GM19043 (cell line): ENCODE results near the gene HELZ.
"Not testable (repeated sequence)": the region's sequence is repeated elsewhere in the genome, so short reads cannot be mapped to it uniquely, and the experiment has no call there.

Experiments used
- ATAC-seq: cut with Tn5 transposase; IDR thresholded peaks from one replicate; pipeline ENCODE4 v1.9.1; 2021; ENCODE audit warnings: low read depth; ENCODE audit not compliant: unreplicated experiment

The HELZ gene

GRCh38 chr17:67123699-67124098, 121.3 kb downstream of the HELZ start:
- ATAC-seq, result no peak

GRCh38 chr17:67121316-67121891, 123.6 kb downstream of the HELZ start:
- ATAC-seq, result no peak

- no peak for ATAC-seq
Observed at GRCh38 chr17:67119102-67119501, 125.9 kb downstream of the HELZ start.

GRCh38 chr17:67116045-67116575, 128.9 kb downstream of the HELZ start:
- no peak for ATAC-seq

- no peak for ATAC-seq
Observed at GRCh38 chr17:67115401-67115800, 129.6 kb downstream of the HELZ start.

GRCh38 chr17:67113486-67113885, 131.5 kb downstream of the HELZ start:
- no peak for ATAC-seq

GRCh38 chr17:67111808-67112207, 133.2 kb downstream of the HELZ start:
- ATAC-seq, result no peak

GRCh38 chr17:67111327-67111726, 133.7 kb downstream of the HELZ start:
- no peak for ATAC-seq

- ATAC-seq, result no peak
Observed at GRCh38 chr17:67110619-67111018, 134.4 kb downstream of the HELZ start.

- ATAC-seq, result no peak
Observed at GRCh38 chr17:67109111-67109510, 135.9 kb downstream of the HELZ start.

GRCh38 chr17:67107811-67108775, 136.9 kb downstream of the HELZ start:
- no peak for ATAC-seq

GRCh38 chr17:67107171-67107570, 137.8 kb downstream of the HELZ start:
- no peak for ATAC-seq

- ATAC-seq, result no peak
Observed at GRCh38 chr17:67105213-67105612, 139.8 kb downstream of the HELZ start.

- ATAC-seq, result not testable (repeated sequence)
Observed at GRCh38 chr17:67104641-67105040, 140.4 kb downstream of the HELZ start.

GRCh38 chr17:67098006-67098405, 147.0 kb downstream of the HELZ start:
- ATAC-seq, result no peak

- no peak for ATAC-seq
Observed at GRCh38 chr17:67096609-67097008, 148.4 kb downstream of the HELZ start.

- ATAC-seq, result no peak
Observed at GRCh38 chr17:67095803-67096202, 149.2 kb downstream of the HELZ start.

GRCh38 chr17:67095291-67095690, 149.7 kb downstream of the HELZ start:
- not testable (repeated sequence) for ATAC-seq

GRCh38 chr17:67093348-67093747, 151.6 kb downstream of the HELZ start:
- no peak for ATAC-seq

- not testable (repeated sequence) for ATAC-seq
Observed at GRCh38 chr17:67092710-67093109, 152.3 kb downstream of the HELZ start.

GRCh38 chr17:67092291-67092690, 152.7 kb downstream of the HELZ start:
- ATAC-seq, result no peak

GRCh38 chr17:67090341-67090740, 154.7 kb downstream of the HELZ start:
- no peak for ATAC-seq
